ENCODE results near the gene ENTREP3.

DNA sequence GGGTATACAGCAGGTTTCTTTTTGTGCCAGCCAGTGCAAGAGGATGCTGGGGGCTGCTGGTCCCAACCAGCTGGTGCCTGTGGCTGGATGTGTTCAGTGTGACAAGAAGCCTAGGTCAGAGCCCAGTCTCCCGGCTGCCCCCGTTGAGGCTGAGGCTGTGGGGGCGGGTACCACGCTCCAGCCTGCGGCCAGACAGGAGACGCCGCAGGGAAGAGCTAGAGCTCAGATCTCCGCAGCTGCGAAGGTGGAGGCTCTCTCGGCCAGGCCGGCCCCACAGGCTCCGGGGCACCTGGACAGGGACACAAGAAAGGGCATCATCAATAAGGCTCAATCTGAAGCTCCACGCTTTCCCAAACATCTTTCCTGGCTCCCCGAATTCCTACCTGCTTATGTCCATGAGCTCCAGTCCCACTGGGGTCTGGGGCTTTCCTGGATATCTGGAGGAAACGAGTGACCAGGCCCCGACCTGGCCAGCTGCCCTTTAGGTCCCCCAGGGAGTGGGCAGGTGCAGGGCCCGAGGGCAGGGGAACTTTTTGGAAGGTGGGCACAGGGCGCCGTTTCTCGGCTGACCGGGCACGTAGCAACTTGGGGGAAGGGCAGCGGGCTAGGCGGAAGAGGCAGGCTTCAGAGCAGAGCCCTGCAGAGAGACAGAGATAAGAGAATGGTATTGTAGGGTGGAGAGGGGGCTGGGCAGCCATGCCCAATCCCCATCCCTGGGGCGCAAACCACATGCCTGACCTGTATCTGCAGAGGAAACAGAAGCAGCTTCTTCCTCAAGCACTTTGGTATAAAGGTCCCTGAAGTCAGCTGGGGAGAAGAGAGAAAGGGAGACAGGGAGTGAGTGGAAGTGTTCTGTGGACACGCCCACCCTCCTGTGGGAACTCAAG lies 7.4 kb downstream of the ENTREP3 start:
- TF ChIP-seq BHLHE40 (IDR thresholded peaks at IDR 0.05; ENCODE audit: borderline replicate concordance), result no peak
- no peak for TF ChIP-seq SUZ12 (IDR thresholded peaks at IDR 0.05)

All from HEK293T (cell line).